KOPT-K1 (cell line): ENCODE data around the gene IL4I1.
A peak's percentile ranks its signal among the peaks of the same experiment; 100 is the strongest.

Experiments
- H3K27ac ChIP-seq: fragments of 200-600 bp; sonication (generic); 2 replicates; pipeline ENCODE4 v1.5.1; 2016; ENCODE audit warnings: antibody characterized with exemption, mild to moderate bottlenecking, low read depth, low read length; ENCODE audit not compliant: poor library complexity, severe bottlenecking
- H3K36me3 ChIP-seq: fragments of 200-600 bp; sonication (generic); 2 replicates; pipeline ENCODE4 v1.5.1; 2017; ENCODE audit warnings: antibody characterized with exemption, mild to moderate bottlenecking, low read length, moderate library complexity; ENCODE audit not compliant: insufficient read depth
- H3K9me3 ChIP-seq: fragments of 200-600 bp; sonication (generic); 2 replicates; pipeline ENCODE4 v1.5.1; 2017; ENCODE audit warnings: antibody characterized with exemption, low read length, mild to moderate bottlenecking; ENCODE audit not compliant: insufficient read depth, poor library complexity, severe bottlenecking

Gene IL4I1

DNA sequence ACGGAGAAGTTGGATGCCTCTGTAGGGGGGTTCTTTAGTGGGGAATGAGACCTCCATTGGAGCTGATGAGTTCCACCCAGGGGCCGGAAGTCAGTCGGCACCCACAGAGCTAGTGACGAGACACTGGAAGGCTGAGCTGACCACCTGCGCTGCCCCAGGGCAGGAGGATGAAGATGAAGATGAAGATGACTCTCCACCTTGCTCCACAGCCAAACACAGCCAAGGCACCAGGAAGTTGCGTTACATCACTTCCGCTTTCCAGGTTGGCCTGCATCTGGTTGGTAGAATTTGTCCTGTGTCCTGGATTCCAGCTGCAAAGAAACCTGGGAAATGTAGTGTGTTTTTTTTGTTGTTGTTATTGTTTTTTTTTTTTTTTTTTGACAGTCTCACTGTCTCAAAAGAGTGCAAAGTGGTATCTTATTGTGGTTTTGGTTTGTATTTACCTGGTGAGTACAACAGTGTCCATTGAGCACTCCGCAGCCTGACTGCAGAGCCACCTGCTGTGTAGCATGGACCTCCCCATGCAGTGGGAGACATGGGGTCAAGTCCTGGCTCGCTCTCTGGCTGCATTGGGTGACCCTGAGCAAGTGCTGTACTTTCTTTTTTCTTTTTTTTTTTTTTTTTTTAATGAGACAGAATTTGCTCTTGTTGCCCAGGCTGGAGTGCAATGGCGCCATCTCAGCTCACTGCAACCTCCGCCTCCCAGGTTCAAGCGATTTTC, 17.3 kb downstream of the IL4I1 start:
- H3K27ac ChIP-seq, result no peak overlapping the region

DNA sequence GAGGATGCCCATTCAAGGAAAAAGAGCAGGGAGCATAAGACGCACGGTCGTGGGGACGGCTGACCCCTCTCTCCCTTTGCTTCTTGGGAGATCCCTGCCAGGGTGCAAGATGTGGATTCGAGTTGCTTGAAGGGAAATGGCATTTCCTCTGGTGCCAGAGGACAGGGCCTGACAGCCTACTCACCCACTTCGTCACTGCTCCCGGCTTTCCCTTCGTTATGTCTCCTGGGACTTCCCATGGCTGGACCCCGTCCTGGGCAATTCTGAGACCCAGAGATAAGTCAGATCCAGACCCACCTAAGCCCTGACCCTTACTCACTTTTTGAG, 18.0 kb downstream of the IL4I1 start:
- Histone ChIP-seq H3K27ac (peak overlapping the region; percentile 96), H3K9me3 (no peaks in the 10 kb centered on the region), H3K36me3 (peaks cover 32% of the 10 kb centered on the region; the same call in 1 of the 2 replicates)

More for the DNA sequence above, 17.3 kb downstream of the IL4I1 start:
- H3K9me3 ChIP-seq, result no peaks in the 10 kb centered on the region
- H3K36me3 ChIP-seq, result peaks cover 39% of the 10 kb centered on the region; the same call in 1 of the 2 replicates

DNA sequence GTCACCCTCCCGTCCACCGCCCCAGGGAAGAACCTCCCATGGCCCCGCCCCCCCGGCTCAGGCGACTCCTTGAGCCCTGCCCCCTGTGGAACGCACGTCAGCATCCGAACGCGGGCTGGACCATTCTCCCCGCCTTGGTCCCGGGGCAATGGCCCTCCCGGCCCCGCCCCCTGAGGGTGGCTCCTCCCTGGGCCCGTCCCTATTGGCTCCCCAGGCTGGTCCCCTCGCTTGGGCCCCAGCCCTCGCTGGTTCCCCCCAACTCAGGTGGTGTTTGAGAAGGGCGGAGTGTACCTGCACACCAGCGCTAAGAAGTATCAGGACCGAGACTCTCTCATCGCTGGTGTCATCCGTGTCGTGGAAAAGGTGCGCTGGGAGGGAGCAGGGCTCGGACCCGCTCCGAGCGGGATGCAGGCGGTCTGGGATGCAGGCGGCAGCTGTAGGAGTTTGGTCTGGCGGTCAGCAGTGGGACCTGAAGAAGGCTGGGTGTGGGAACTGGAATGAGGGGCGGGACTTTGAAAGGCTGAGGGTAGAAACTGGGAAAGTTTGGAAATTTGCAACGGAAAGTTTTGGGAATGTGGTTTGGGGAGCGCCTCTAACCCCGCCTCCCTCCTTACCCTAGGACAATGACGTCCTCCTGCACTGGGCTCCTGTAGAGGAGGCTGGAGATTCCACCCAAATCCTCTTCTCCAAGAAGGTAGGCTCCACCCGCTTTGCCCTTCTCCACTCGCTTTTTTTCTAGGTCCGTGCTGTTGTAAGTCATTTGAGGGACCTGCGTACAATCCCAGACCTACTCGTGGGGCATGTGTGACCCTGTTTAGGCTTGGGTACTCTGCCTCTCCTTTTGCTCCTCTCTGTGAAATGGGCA, 18.6 kb downstream of the IL4I1 start:
- Histone ChIP-seq H3K27ac (peak overlapping the region; percentile 96), H3K36me3 (peaks cover 26% of the 10 kb centered on the region; the same call in 1 of the 2 replicates), H3K9me3 (no peaks in the 10 kb centered on the region)

GRCh38 chr19:49877020-49877878, 19.4 kb downstream of the IL4I1 start, which contains the start of the genes AKT1S1 and TBC1D17:
TSS of gene AKT1S1 (minus strand) at chr19:49877355. CDS start at chr19:49873295, 4,060 bp downstream.
TSS of gene TBC1D17 (plus strand) at chr19:49877702. CDS start at chr19:49877724, 22 bp downstream.
- Histone ChIP-seq H3K36me3 (peaks cover 17% of the 10 kb centered on the region; the same call in 1 of the 2 replicates), H3K9me3 (no peaks in the 10 kb centered on the region), H3K27ac (peak within 1 kb of the TSS; percentile 96)

DNA sequence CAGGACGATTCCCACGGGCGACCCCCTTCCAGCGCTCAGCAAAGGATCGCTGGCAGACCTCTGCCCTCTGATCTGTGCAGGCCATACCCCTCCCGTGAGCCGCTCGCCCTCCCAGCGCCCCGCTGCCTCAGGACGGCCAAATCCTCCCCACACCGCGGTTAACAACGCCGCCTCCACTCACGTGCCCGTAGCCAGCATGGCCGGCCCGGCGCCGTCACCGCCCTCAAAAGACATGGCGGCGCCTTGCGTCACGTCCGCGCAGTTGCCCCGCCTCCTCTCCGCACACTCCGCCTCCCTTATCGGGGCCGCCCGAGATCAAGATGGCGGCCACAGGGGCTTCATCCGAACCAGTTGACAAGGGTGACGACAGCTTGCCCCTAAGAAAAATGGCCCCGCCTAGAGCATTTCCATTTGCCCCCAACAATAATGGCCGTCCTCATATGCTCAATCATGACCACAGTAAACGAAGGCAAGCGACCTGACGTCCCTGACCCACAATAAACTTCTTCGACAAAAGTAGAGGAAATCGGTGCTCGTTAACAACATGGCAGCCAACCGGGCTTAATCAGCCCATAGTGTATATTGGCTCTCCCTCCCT, 20.2 kb downstream of the IL4I1 start:
- H3K27ac ChIP-seq, result peak overlapping the region; percentile 96
- peaks cover 15% of the 10 kb centered on the region; the same call in 1 of the 2 replicates for H3K36me3 ChIP-seq
- no peaks in the 10 kb centered on the region for H3K9me3 ChIP-seq

DNA sequence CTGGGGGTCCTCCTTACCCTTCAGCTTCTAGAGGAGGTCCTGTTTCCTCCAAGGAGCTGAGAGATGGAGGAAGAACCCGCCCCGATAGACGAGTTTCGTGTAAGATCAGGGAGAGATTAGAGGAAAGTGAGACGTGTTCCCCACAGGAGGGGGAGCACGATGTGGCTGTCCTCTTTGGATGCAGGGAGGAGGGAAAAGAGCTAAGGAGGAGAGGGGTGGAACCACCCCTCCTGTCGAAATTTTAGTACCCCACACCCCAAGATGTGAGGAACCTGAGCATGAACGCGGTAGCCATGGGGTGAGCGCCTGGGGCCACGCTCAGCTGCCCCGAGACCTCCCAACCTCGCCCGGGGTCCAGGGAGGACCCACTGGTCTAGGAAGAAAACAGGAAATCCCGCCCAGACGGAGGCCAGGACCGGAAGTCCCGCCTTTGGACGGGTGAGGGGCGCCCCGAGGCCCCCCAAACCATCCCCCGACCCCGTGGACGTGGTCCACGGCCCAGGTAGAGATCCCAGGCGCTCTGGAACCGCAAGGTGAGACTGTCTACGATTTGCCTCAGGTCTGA, 20.7 kb downstream of the IL4I1 start:
- H3K36me3 ChIP-seq, result peaks cover 10% of the 10 kb centered on the region; the same call in 1 of the 2 replicates
- H3K27ac ChIP-seq, result peak overlapping the region; percentile 96
- H3K9me3 ChIP-seq, result no peaks in the 10 kb centered on the region

DNA sequence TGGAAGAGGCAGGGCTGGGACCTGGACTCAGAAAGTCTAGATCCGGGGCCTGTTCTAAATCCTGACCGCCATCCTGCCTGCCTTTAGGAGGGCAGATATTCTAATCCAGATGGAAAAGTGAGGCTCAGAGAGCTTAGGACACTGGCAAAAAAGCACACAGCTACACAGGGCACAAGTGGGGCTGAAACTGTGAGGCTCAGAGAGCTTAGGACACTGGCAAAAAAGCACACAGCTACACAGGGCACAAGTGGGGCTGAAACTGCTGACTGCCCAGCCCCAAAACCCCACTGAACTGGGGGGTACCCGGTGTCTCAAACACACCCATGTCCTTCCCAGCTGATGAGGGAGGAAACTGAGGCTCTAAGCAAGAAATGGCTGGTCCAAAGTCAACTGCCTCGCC, 21.5 kb downstream of the IL4I1 start:
- no peaks in the 10 kb centered on the region for H3K9me3 ChIP-seq
- peak overlapping the region; percentile 96 for H3K27ac ChIP-seq
- peaks cover 2% of the 10 kb centered on the region; the same call in 1 of the 2 replicates for H3K36me3 ChIP-seq

GRCh38 chr19:49874503-49875157, 22.1 kb downstream of the IL4I1 start:
- Histone ChIP-seq H3K27ac (no peak overlapping the region), H3K9me3 (no peaks in the 10 kb centered on the region), H3K36me3 (no peaks in the 10 kb centered on the region)

- Histone ChIP-seq H3K9me3 (no peaks in the 10 kb centered on the region), H3K27ac (no peak overlapping the region), H3K36me3 (no peaks in the 10 kb centered on the region)
Measured at GRCh38 chr19:49873834-49874233, 22.9 kb downstream of the IL4I1 start.

GRCh38 chr19:49873129-49873521, 23.6 kb downstream of the IL4I1 start:
- Histone ChIP-seq H3K36me3 (no peaks in the 10 kb centered on the region), H3K9me3 (no peaks in the 10 kb centered on the region), H3K27ac (no peak overlapping the region)

GRCh38 chr19:49872245-49873128, 24.2 kb downstream of the IL4I1 start:
- Histone ChIP-seq H3K9me3 (no peaks in the 10 kb centered on the region), H3K27ac (no peak overlapping the region), H3K36me3 (no peaks in the 10 kb centered on the region)

GRCh38 chr19:49871349-49871985, 25.2 kb downstream of the IL4I1 start:
- H3K9me3 ChIP-seq, result no peaks in the 10 kb centered on the region
- H3K27ac ChIP-seq, result no peak overlapping the region
- no peaks in the 10 kb centered on the region for H3K36me3 ChIP-seq
